AG20443 (cell line): ENCODE data around the gene INPP5A.
"Not testable (repeated sequence)": the region's sequence is repeated elsewhere in the genome, so short reads cannot be mapped to it uniquely, and the experiment has no call there.

ENCODE experiments used
- DNase-seq: peaks from one replicate; pipeline ENCODE4 v3.0.0; 2012; ENCODE audit warnings: low spot score, mixed read lengths

INPP5A gene

DNA sequence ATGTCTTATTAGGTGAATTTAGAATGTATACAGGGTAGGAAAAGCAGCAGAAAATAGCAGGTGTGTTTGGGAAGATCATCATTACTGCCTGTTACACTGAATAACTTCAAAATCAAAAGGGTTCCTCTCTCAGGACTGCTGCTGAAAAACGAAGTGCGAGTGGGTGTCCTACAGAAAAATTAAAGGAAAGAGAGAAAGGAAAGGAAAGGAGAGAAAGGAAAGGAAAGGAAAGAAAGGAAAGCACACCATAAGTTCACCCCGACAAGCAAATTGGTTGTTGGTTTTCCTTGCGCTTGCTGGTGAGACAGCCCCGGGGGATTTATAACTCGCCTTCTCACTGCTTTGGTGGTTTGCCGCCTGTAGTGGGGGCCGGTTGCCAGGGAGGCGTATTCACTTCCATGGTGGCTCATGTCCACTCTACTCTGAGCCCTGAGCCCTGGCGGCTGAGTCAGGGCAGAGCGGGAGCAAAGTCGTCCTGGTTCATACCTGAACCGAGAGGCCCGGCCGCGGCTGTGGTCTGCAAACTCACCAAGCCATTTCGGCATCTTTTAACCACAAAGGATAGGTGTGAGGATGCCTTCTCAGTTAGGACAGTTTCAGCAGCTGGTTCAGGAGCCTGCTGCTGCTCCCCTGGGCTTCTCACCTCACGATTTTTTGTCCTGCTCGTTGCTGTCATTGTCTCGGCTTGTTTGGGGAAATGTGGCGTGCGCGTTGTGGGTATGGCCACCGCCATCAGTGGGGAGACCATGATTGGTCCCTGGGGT lies 26.1 kb downstream of the INPP5A start:
- no peak for DNase-seq

GRCh38 chr10:132564249-132564605 lies 26.6 kb downstream of the INPP5A start:
- DNase-seq: no peak

GRCh38 chr10:132564690-132565089 lies 27.1 kb downstream of the INPP5A start:
- DNase-seq: no peak

DNA sequence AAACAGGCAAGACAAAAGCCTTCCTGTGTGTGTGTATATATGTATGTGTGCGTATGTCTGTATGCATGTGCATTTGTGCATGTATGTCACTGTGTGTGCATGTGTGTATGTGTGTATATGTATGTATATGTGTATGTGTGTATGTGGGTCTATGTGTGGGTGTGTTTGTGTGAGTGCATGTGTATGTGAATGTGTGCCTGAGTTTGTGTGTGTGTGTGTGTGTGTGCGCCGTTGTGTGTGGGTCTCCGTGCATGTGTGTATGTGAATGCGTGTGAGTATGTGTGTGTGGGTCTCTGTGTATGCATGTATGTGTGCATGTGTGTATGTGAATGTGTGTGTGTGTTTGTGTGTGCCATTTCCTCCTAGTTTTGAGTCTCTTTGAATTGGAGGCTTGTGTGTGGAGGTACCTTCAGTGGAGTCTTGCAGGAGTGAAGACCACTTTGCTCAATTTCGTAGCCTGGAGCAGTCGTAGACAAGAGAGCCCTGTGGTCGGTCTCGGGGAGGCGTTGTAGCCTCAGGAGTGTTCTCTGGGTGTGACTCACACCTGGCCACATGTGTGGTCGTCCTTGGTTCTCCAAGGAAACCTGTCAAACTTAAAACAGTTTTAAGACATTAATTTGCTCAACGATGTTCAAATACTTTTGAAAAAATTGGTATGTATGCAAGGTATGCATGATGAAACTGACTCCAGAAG lies 28.1 kb downstream of the INPP5A start:
- DNase-seq: no peak

GRCh38 chr10:132566892-132567291 lies 29.3 kb downstream of the INPP5A start:
- no peak for DNase-seq

DNA sequence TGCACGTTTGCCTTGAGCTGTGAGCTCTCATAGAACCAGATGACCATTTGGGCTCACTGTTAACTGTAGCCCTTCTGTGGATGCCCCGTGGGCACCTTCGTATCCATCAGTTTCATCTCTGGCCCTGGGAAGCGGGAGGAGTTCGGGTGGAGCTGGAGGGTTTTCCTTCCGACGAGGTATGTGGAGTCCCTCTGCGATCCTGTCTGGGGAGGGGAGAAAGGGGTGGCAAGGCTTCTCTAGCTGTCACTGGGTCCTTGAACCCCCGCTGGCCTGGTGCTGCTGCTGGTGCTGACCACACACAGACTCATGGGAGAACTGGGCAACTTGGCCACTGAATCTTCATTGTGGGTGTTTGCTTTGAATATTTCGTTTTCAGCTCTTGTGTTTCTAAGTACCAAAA lies 32.7 kb downstream of the INPP5A start:
- DNase-seq: no peak

DNA sequence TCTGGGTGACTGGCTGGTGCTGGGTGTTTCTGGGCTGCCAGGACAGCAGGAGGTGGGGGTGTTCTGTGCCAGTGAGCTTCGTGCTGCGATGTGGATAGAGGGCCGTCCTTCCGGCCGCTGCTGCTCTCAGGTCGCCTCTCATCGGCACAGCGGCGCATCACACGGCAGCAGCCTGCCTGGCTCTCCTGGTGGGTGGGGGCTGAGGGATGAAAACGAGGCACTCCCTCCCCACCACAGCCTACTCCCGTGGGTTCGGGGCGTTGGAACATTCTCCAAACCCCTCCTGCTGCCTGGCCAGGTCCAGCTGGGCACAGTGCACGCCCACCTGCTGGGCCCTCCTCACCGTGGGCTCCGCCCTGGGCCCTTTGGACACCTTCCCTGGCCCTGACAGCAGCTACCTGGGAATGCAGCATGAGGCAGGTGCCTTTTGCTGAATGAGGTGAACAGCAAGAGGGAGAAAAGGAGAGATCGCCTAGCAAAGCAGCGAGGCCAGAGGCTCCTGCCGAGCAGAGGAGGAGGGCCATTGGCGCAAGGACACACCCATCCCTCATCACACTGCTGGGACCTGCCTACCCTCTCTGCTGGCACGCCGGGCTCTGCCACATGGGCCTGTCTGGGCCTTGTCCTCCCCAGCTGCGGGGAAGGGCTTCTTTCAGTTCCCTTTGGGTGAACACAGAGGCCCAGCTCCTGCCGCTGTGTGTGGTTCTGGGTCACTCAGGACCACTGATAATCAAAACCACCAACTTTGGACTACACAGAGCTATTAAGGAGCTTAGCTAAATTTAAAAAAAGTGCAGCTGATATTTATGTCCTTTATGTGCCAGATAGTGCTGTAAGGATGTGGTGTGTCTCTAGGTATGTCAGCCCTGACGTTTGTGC lies 33.4 kb downstream of the INPP5A start:
- no peak for DNase-seq

DNA sequence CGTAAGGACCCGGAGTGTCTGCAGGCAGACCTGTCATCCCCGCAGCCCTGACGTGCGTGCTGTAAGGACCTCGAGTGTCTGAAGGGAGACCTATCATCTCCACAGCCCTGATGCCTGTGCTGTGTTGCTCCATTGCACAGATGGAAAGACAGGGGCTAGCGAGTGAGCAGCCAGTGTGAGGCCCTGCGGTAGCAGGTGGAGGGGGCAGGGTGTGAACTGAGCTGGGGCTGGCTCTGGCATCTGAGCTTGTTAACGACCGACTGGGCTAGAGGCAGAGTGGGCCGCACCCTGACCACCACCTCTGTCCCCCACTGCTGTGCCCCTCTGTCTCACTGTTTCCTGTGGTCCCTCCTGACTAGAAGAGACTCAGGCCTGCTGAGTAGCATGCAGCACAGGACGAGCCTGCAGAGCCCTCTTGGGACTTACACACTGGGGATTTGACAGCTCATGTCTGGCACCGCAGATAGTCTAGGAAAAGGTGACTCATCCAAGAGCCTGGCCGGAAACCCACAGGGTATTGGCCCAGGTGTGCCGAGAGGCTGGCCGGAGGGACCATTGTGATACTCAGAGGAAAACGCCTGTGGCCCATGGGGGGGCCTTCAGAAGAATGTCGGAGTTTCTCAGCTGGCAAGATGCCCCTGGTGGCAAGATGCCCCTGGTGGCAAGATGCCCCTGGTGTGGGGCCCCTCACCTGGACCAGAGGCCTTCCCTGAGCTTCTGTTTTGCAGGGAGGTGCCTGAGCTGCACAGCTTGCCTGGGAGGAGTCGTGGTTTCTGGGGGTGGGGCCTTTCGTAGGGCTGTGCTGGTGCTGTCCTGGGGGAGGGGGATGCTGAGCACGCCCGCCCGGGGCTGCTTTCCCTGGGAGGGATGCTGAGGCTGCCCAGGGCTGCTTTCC lies 34.3 kb downstream of the INPP5A start:
- DNase-seq: peak; percentile 58

DNA sequence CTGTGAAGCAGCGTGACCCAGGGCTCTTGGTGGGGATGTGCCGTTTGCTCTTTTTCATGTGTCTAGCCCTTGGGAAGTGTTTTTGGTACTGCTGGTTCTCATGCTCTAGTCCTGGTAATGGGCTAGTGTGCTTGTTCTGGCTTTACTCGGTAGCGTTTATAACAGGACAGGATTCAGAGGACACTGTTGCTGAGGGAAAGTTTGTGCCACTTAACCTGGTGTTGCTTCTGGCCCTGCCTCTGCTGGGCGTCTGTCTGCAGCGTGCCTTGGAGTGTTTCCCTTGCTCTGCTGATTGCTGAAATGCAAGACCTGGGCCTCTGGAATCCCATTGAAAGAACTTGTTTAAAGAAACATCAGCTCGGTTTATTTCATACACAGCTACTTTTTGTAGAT lies 35.0 kb downstream of the INPP5A start:
- DNase-seq: peak; percentile 44

- DNase-seq: not testable (repeated sequence)
Observed at GRCh38 chr10:132572946-132573345, 35.4 kb downstream of the INPP5A start.

DNA sequence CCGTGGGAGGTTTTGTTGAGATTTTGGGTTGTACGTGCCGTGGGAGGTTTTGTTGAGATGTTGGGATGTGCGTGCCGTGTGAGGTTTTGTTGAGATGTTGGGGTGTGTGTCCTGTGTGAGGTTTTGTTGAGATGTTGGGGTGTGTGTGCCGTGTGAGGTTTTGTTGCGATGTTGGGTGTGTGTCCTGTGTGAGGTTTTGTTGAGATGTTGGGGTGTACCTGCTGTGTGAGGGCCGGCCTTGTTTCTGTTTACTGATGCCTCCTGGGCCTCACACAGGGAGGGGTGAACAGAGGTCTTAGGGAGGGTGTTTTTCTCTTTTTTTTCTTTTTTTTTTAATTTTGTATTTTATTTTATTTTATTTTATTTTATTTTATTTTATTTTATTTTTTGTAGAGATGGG lies 36.7 kb downstream of the INPP5A start:
- no peak for DNase-seq

DNA sequence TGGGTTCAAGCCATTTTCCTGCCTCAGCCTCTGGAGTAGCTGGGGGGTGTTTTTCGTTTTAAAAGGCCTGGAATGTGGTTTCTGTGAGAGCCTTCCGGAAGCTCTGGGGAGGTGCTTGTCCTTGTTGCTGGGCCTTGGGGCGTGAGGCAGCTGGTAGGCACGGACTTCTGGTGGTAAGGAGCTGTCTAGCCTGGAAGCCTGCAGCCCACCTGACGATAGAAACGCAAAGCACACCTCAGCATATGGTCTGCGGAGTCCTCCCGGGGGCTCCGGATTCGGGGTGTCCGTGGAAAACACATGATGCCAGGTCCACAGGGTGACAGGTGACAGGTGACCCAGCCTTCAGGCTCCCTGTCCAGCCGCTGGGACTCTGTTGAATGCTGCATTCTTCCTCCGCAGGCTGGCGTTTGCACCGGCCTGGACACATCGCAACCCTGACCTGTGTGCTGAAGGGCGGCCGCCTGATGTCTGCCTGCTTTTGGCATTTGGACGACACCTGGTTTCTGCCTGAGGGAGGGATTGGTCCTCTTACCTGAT lies 37.3 kb downstream of the INPP5A start:
- DNase-seq: no peak

- no peak for DNase-seq
Observed at GRCh38 chr10:132575320-132576201, 38.0 kb downstream of the INPP5A start.

DNA sequence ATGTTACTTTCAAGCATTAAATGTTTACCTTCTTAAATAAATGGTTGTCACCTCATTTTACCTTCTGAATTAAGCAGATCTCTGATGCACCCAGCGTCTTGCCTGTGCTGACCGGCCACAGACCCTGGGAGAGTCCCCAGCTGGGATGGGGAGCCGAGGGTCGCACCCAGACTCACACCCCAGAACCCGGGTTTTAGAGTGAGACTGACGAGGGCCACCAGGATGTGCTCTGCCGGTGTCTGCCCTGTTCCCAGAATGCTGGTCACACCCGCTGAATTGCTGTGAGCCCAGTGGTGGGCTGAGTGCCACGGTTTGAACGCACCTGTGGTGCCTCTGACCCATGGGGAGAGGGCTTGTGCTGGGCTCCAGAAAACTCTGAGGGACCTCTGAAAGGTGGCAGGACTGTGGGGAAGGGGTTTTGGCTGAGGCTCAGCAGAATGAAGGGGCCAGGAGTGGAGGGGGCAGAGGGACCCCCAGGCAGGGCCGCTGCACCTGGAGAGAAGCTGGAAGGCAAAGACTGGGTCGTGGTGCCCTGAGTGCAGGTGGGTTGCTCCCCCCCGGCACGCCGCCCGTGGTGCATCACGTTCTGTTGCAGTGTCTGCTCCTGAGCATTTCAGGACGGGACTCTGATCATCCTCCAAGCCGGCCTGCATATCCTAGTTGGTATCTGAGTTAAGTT lies 39.2 kb downstream of the INPP5A start:
- DNase-seq: no peak

DNA sequence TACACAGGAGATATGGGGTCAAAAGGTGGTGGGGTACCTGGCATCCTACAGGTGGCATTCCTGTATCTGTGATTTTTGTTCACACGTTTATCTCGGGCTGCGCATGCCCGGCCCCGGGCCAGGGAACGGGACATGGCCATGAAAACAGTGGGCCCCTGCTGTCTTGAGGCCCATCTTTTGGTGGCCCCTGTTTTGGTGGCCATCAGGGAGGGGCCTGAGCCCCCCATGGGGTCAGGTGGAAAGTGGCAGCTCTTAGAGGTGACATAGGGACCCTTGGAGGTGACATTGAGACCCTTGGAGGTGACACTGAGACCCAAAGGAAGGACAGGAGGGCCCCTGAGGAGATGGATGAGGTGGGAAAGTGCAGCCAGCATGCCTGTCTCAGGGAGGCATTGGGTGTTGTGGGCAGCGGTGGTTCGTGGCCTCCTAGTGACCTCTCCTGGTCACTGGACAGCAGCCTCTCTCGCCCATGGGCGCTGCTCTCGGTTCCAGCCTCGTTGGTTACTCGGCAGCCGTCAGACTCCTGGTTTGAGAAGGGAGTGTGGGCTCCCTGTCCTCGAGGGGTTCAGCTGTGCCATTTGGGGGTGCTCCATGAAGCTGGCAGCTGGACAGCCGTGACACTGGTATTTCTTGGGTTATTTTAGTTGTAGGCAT lies 39.9 kb downstream of the INPP5A start:
- DNase-seq: peak; percentile 52

GRCh38 chr10:132578287-132578951 lies 40.8 kb downstream of the INPP5A start:
- no peak for DNase-seq

GRCh38 chr10:132579027-132579859 lies 41.7 kb downstream of the INPP5A start:
- DNase-seq: no peak

DNA sequence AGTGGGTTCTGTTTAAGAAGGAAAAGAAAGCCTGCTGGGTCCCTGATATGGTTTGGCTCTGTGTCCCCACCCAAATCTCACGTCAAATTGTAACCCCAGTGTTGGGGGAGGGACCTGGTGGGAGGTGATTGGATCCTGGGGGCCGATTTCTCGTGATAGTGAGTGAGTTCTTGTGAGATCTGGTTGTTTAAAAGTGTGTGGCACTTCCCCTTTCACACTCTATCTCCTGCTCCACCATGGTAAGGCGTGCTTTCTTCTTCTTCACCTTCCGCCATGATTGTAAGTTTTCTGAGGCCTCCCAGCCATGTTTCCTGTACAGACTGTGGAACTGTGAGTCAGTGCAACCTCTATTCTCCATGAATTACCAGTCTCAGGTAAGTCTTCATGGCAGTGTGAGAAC lies 42.6 kb downstream of the INPP5A start:
- DNase-seq: no peak
